ENCODE data around the gene NRG2. TPM values are rescaled to one million over a fixed set of nuclear protein-coding genes. Genes with fewer than 3 reads are reported as not detected.

NRG2 gene
- total and polyA plus RNA-seq, 2 of the 4 experiments (the other 2 are of a cell fraction): 0.18 TPM; not detected in 1

GRCh38 chr5:139903795-139904565 lies 139.1 kb downstream of the NRG2 start:
- DNase-seq (no peak), ATAC-seq (ENCODE audit: low read depth) (peak; percentile 66)
- no peaks in the 10 kb centered on the region for H3K79me1 ChIP-seq (ENCODE audit: low read depth in 1 of 2, low read length in 2 of 2)
- no peak overlapping the region for H3K4ac ChIP-seq (ENCODE audit: low read depth, low read length)
- H3K4me3 ChIP-seq (ENCODE audit: insufficient read depth, low read depth, low read length): no peak overlapping the region; the same call in 1 of the 2 replicates
- H2BK20ac ChIP-seq (ENCODE audit: low read depth, low read length): no peak overlapping the region
- no peak overlapping the region for H2BK15ac ChIP-seq (ENCODE audit: low read depth, low read length)
- no peaks in the 10 kb centered on the region; the same call in 1 of the 2 replicates for H3K4me1 ChIP-seq (ENCODE audit: control insufficient read depth, insufficient read depth, low read length)
- H3K4me2 ChIP-seq (ENCODE audit: low read depth, low read length): peak overlapping the region; percentile 22; the same call in 1 of the 2 replicates
- no peak overlapping the region for H2BK5ac ChIP-seq (ENCODE audit: low read depth, low read length, poor library complexity, severe bottlenecking)
- H3K27me3 ChIP-seq (ENCODE audit: control insufficient read depth, insufficient read depth, low read length): peaks cover 87% of the 10 kb centered on the region
- TF ChIP-seq NFE2L2 (IDR thresholded peaks at IDR 0.05; ENCODE audit: low read depth, low read length) (no peak), MAZ (IDR thresholded peaks at IDR 0.05; ENCODE audit: borderline replicate concordance, low read depth, low read length) (no peak), FOS (IDR thresholded peaks at IDR 0.05; ENCODE audit: low read depth, low read length) (no peak), POLR2A (IDR thresholded peaks at IDR 0.05; ENCODE audit: low read depth, low read length) (no peak), RAD21 (IDR thresholded peaks at IDR 0.05; ENCODE audit: low read length) (no peak), MAFK (IDR thresholded peaks at IDR 0.05; ENCODE audit: low read depth, low read length) (no peak), MXI1 (IDR thresholded peaks at IDR 0.05; ENCODE audit: borderline replicate concordance, low read depth, low read length) (no peak), RCOR1 (IDR thresholded peaks at IDR 0.05; ENCODE audit: insufficient replicate concordance, low read length) (no peak), ELK1 (IDR thresholded peaks at IDR 0.05; ENCODE audit: borderline replicate concordance, low read depth, low read length) (no peak), CHD1 (IDR thresholded peaks at IDR 0.05; ENCODE audit: low read depth, low read length) (no peak), RFX5 (IDR thresholded peaks at IDR 0.05; ENCODE audit: low read depth, low read length) (no peak), SMC3 (IDR thresholded peaks at IDR 0.05; ENCODE audit: low read depth, low read length) (no peak), BHLHE40 (IDR thresholded peaks at IDR 0.05; ENCODE audit: low read depth, low read length) (no peak), USF2 (IDR thresholded peaks at IDR 0.05; ENCODE audit: low read depth, low read length) (no peak), CEBPB (IDR thresholded peaks at IDR 0.05; ENCODE audit: low read depth, low read length) (no peak)
- TF ChIP-seq, protein P1, sequence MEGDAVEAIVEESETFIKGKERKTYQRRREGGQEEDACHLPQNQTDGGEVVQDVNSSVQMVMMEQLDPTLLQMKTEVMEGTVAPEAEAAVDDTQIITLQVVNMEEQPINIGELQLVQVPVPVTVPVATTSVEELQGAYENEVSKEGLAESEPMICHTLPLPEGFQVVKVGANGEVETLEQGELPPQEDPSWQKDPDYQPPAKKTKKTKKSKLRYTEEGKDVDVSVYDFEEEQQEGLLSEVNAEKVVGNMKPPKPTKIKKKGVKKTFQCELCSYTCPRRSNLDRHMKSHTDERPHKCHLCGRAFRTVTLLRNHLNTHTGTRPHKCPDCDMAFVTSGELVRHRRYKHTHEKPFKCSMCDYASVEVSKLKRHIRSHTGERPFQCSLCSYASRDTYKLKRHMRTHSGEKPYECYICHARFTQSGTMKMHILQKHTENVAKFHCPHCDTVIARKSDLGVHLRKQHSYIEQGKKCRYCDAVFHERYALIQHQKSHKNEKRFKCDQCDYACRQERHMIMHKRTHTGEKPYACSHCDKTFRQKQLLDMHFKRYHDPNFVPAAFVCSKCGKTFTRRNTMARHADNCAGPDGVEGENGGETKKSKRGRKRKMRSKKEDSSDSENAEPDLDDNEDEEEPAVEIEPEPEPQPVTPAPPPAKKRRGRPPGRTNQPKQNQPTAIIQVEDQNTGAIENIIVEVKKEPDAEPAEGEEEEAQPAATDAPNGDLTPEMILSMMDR (conservative IDR thresholded peaks at IDR 0.05; ENCODE audit: low read depth, low read length): no peak
- H3K9me3 ChIP-seq (ENCODE audit: control insufficient read depth, insufficient read depth, low read length): no peaks in the 10 kb centered on the region
- no peak overlapping the region for H3K14ac ChIP-seq (replicated peaks; ENCODE audit: low read depth, low read length)
- H4K91ac ChIP-seq (ENCODE audit: insufficient read depth, low read depth, low read length): no peak overlapping the region
- H4K20me1 ChIP-seq (ENCODE audit: insufficient read depth, low read length): no peaks in the 10 kb centered on the region
- dilution Hi-C loops (cut with HindIII; ENCODE audit: low sequenced_read_pairs, unreplicated experiment) (no loop called here), intact Hi-C loops (cut with micrococcal nuclease) (no loop called here), in situ Hi-C loops (cut with MboI; ENCODE audit: low sequenced_read_pairs) (no loop called here)
- no peak overlapping the region for H2AK5ac ChIP-seq (ENCODE audit: low read depth, low read length)
- H3K56ac ChIP-seq (ENCODE audit: extremely low read depth, insufficient read depth, low read length): no peak overlapping the region
- no peak overlapping the region for H2AK9ac ChIP-seq (replicated peaks; ENCODE audit: low read depth, low read length, poor library complexity)
- H3K9ac ChIP-seq (ENCODE audit: low read depth, low read length): no peak overlapping the region
- H3K18ac ChIP-seq (ENCODE audit: low read depth, low read length): no peak overlapping the region
- H3K23ac ChIP-seq (ENCODE audit: low read depth, low read length): no peak overlapping the region
- 4% methylated on average over 63 of the region's 89 CpGs; no CpG with 5 or more reads in 1 of the 2 experiments for WGBS, 2 experiments (ENCODE audit: extremely low coverage in 2 of 2, insufficient read length in 1 of 2)
- H4K8ac ChIP-seq (ENCODE audit: low read depth in 2 of 2, low read length in 2 of 2): no peak overlapping the region
- no TSS peak for BruUV-seq (replicated peaks)
- H3K9me1 ChIP-seq (ENCODE audit: insufficient read depth, low read length): no peaks in the 10 kb centered on the region
- ChIA-PET CTCF (no interaction called here), POLR2A (ENCODE audit: unreplicated experiment) (no interaction called here)
- H2BK120ac ChIP-seq (ENCODE audit: low read depth, low read length): no peak overlapping the region
- no peak overlapping the region for H4K5ac ChIP-seq (ENCODE audit: low read depth, low read length)
- peak overlapping the region; percentile 49 for H2AFZ ChIP-seq (replicated peaks; ENCODE audit: low read length, poor library complexity)
- no peaks in the 10 kb centered on the region for H3K36me3 ChIP-seq (ENCODE audit: control insufficient read depth, insufficient read depth, low read length)
- no peak overlapping the region for H3K27ac ChIP-seq (ENCODE audit: insufficient read depth, low read length)

Measured in IMR-90 (cell line).